Measurements from ENCODE around the gene AURKAIP1. TPM values are rescaled to one million over a fixed set of nuclear protein-coding genes. Genes with fewer than 3 reads are reported as not detected.

AURKAIP1 gene
- total and polyA plus RNA-seq, 4 donors, result 38.4 to 175 (median 97.7) TPM

DNA sequence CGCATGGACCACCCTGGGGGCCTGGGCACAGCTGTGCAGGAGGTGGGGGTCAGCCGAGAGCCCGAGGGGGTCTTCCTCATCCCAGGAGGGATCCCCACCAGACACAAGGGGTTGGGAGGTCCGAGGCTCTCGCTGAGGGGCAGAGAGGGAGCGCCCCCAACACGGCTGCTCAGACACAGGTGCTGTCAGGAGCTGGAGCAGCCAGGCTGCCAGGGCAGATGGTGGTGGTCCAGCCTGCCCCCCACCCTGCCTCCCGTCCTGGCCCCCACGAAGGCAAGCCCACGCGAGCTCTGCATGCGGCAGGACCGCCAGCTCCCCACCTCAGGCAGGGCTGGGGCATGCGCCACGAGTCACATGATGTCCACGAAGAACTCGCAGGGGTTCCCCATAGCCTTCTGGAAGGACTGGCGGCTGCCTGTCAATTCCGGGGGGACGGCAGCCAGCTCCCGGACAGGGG lies 39.2 kb downstream of the AURKAIP1 start:
- Histone ChIP-seq H3K27me3 (ENCODE audit: control insufficient read depth in 4 of 4, insufficient read depth in 4 of 4, low read length in 3 of 4) (no peaks in the 10 kb centered on the region), H3K36me3 (ENCODE audit: control insufficient read depth in 4 of 4, insufficient read depth in 3 of 4, low read depth in 1 of 4, low read length in 3 of 4) (peaks cover 0 to 24% (median 14%) of the 10 kb centered on the region in 4 donors), H3K4me1 (ENCODE audit: control insufficient read depth in 4 of 4, insufficient read depth in 4 of 4, low read length in 3 of 4) (peaks cover 6 to 21% (median 14%) of the 10 kb centered on the region in 4 donors), H3K27ac (ENCODE audit: low read depth in 1 of 2, low read length in 2 of 2) (no peak overlapping the region), H3K4me3 (ENCODE audit: low read depth in 1 of 3, low read length in 3 of 3) (no peak overlapping the region), H3K9me3 (ENCODE audit: control insufficient read depth in 4 of 4, low read length in 3 of 4) (no peaks in the 10 kb centered on the region), H3K9ac (ENCODE audit: low read depth in 1 of 2, low read length in 2 of 2) (no peak overlapping the region)
- no peak for DNase-seq (ENCODE audit: low spot score)
- WGBS, result 94% methylated on average over 21 of the region's 21 CpGs
- no peak for TF ChIP-seq YY1 (IDR thresholded peaks at IDR 0.05)
- TF ChIP-seq JUND (IDR thresholded peaks at IDR 0.05), result no peak
- no peak for TF ChIP-seq FOXA2 (IDR thresholded peaks at IDR 0.05)
- TF ChIP-seq, protein P1, sequence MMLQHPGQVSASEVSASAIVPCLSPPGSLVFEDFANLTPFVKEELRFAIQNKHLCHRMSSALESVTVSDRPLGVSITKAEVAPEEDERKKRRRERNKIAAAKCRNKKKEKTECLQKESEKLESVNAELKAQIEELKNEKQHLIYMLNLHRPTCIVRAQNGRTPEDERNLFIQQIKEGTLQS (IDR thresholded peaks at IDR 0.05), result no peak

GRCh38 chr1:1335283-1335682 lies 39.7 kb downstream of the AURKAIP1 start:
- H3K4me1 ChIP-seq (ENCODE audit: control insufficient read depth in 4 of 4, insufficient read depth in 4 of 4, low read length in 3 of 4), result peaks cover 6 to 21% (median 14%) of the 10 kb centered on the region in 4 donors
- H3K36me3 ChIP-seq (ENCODE audit: control insufficient read depth in 4 of 4, insufficient read depth in 3 of 4, low read depth in 1 of 4, low read length in 3 of 4), result peaks cover 0 to 22% (median 9%) of the 10 kb centered on the region in 4 donors
- H3K4me3 ChIP-seq (ENCODE audit: low read depth in 1 of 3, low read length in 3 of 3), result no peak overlapping the region
- no peak overlapping the region for H3K9ac ChIP-seq (ENCODE audit: low read depth in 1 of 2, low read length in 2 of 2)
- no peaks in the 10 kb centered on the region for H3K27me3 ChIP-seq (ENCODE audit: control insufficient read depth in 4 of 4, insufficient read depth in 4 of 4, low read length in 3 of 4)
- no peaks in the 10 kb centered on the region for H3K9me3 ChIP-seq (ENCODE audit: control insufficient read depth in 4 of 4, low read length in 3 of 4)
- 84% methylated on average over 16 of the region's 16 CpGs for WGBS
- no peak overlapping the region for H3K27ac ChIP-seq (ENCODE audit: low read depth in 1 of 2, low read length in 2 of 2)
- TF ChIP-seq RXRA (IDR thresholded peaks at IDR 0.05), result no peak
- TF ChIP-seq, protein P1 (IDR thresholded peaks at IDR 0.05), result no peak
- TF ChIP-seq FOXA2 (IDR thresholded peaks at IDR 0.05), result no peak
- no peak for TF ChIP-seq REST (IDR thresholded peaks at IDR 0.05)
- TF ChIP-seq SP1 (IDR thresholded peaks at IDR 0.05), result no peak
- no peak for TF ChIP-seq NR2F2 (IDR thresholded peaks at IDR 0.05)
- no peak for TF ChIP-seq MAX (IDR thresholded peaks at IDR 0.05)
- TF ChIP-seq, protein P2, sequence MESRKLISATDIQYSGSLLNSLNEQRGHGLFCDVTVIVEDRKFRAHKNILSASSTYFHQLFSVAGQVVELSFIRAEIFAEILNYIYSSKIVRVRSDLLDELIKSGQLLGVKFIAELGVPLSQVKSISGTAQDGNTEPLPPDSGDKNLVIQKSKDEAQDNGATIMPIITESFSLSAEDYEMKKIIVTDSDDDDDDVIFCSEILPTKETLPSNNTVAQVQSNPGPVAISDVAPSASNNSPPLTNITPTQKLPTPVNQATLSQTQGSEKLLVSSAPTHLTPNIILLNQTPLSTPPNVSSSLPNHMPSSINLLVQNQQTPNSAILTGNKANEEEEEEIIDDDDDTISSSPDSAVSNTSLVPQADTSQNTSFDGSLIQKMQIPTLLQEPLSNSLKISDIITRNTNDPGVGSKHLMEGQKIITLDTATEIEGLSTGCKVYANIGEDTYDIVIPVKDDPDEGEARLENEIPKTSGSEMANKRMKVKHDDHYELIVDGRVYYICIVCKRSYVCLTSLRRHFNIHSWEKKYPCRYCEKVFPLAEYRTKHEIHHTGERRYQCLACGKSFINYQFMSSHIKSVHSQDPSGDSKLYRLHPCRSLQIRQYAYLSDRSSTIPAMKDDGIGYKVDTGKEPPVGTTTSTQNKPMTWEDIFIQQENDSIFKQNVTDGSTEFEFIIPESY (IDR thresholded peaks at IDR 0.05), result no peak
- DNase-seq (ENCODE audit: low spot score), result no peak

DNA sequence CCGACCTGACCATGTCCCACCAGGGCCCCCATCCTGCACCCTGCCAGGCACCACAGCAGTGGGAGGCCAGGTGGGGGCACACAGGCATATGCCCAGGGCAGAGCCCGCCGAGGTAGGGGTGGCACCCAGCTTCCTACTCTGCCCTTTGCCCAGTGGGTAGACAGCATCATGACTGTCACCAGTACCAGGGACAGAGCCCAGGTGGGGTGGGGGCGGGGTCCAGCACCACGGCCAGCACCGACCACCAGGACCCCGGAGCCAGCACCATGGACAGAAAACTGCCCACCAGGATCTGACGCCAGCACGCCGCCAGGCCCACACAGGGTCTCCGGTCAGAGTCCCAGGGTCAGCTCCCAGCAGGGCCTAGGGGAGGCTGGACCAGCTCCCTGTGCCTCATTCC lies 40.2 kb downstream of the AURKAIP1 start:
- Histone ChIP-seq H3K9ac (ENCODE audit: low read depth in 1 of 2, low read length in 2 of 2) (no peak overlapping the region), H3K27me3 (ENCODE audit: control insufficient read depth in 4 of 4, insufficient read depth in 4 of 4, low read length in 3 of 4) (no peaks in the 10 kb centered on the region), H3K27ac (ENCODE audit: low read depth in 1 of 2, low read length in 2 of 2) (no peak overlapping the region), H3K36me3 (ENCODE audit: control insufficient read depth in 4 of 4, insufficient read depth in 3 of 4, low read depth in 1 of 4, low read length in 3 of 4) (peaks cover 0 to 22% (median 7%) of the 10 kb centered on the region in 4 donors), H3K4me1 (ENCODE audit: control insufficient read depth in 4 of 4, insufficient read depth in 4 of 4, low read length in 3 of 4) (peaks cover 6 to 22% (median 15%) of the 10 kb centered on the region in 4 donors), H3K9me3 (ENCODE audit: control insufficient read depth in 4 of 4, low read length in 3 of 4) (no peaks in the 10 kb centered on the region), H3K4me3 (ENCODE audit: low read depth in 1 of 3, low read length in 3 of 3) (no peak overlapping the region)
- WGBS, result 77% methylated on average over 11 of the region's 11 CpGs
- DNase-seq (ENCODE audit: low spot score), result no peak
- TF ChIP-seq FOXA1 (IDR thresholded peaks at IDR 0.05), result no peak
- no peak for TF ChIP-seq FOXA2 (IDR thresholded peaks at IDR 0.05)
- TF ChIP-seq, protein P1 (IDR thresholded peaks at IDR 0.05), result no peak

All from liver (tissue), 9 donors.